ENCODE measurements around the gene HPCAL1.

- no peak for TF ChIP-seq CTCF (conservative IDR thresholded peaks at IDR 0.05; ENCODE audit: low read length)
- TF ChIP-seq EZH2phosphoT487 (IDR thresholded peaks at IDR 0.05; ENCODE audit: borderline replicate concordance, low read depth, low read length) = no peak
Observed at GRCh38 chr2:10357193-10358169, 54.8 kb downstream of the HPCAL1 start.

Measured in OCI-LY7 (cell line).